GM19238 (cell line): ENCODE data around the gene ANKK1.

ENCODE experiments used
- DNase-seq: peaks from one replicate; pipeline ENCODE4 v3.0.0; 2011; ENCODE audit warnings: low spot score; ENCODE audit not compliant: insufficient read length

The ANKK1 gene

GRCh38 chr11:113377681-113378412, 9.7 kb upstream of the ANKK1 start:
- no peak for DNase-seq

GRCh38 chr11:113378692-113379091, 8.9 kb upstream of the ANKK1 start:
- DNase-seq, result no peak

GRCh38 chr11:113382121-113382520, 5.5 kb upstream of the ANKK1 start:
- no peak for DNase-seq

GRCh38 chr11:113384551-113384950, 3.0 kb upstream of the ANKK1 start:
- no peak for DNase-seq

- no peak for DNase-seq
Observed at GRCh38 chr11:113385749-113386148, 1.8 kb upstream of the ANKK1 start.

GRCh38 chr11:113386866-113387265, 713 bp upstream of the ANKK1 start:
- DNase-seq, result no peak

- DNase-seq, result no peak
Observed at GRCh38 chr11:113389272-113389671, 1.7 kb downstream of the ANKK1 start.

- DNase-seq, result no peak
Observed at GRCh38 chr11:113392236-113392921, 4.8 kb downstream of the ANKK1 start.

- DNase-seq, result no peak
Observed at GRCh38 chr11:113393501-113393985, 6.0 kb downstream of the ANKK1 start.

- no peak for DNase-seq
Observed at GRCh38 chr11:113394919-113395318, 7.3 kb downstream of the ANKK1 start.

- no peak for DNase-seq
Observed at GRCh38 chr11:113395782-113396336, 8.3 kb downstream of the ANKK1 start.

GRCh38 chr11:113396690-113397089, 9.1 kb downstream of the ANKK1 start:
- no peak for DNase-seq

GRCh38 chr11:113397212-113397611, 9.6 kb downstream of the ANKK1 start:
- no peak for DNase-seq

GRCh38 chr11:113397821-113398220, 10.2 kb downstream of the ANKK1 start:
- DNase-seq, result no peak

GRCh38 chr11:113398669-113399430, 11.3 kb downstream of the ANKK1 start:
- DNase-seq, result no peak

GRCh38 chr11:113400631-113401230, 13.2 kb downstream of the ANKK1 start:
- DNase-seq, result no peak

- DNase-seq, result no peak
Observed at GRCh38 chr11:113401718-113402117, 14.1 kb downstream of the ANKK1 start.

- no peak for DNase-seq
Observed at GRCh38 chr11:113404859-113405430, 17.4 kb downstream of the ANKK1 start.

GRCh38 chr11:113405724-113406478, 18.3 kb downstream of the ANKK1 start:
- no peak for DNase-seq

GRCh38 chr11:113407163-113407562, 19.6 kb downstream of the ANKK1 start:
- no peak for DNase-seq
